Endodermal cell (in vitro differentiated cells): ENCODE results near the gene AKR1E2. TPM values are rescaled to one million over a fixed set of nuclear protein-coding genes. Genes with fewer than 3 reads are reported as not detected.

Experiments
- DNase-seq: peaks from one replicate; pipeline ENCODE4 v3.0.0-alpha.2; 2017
- H3K27ac ChIP-seq: 2 replicates; pipeline ENCODE4 v1.5.1; 2013; ENCODE audit warnings: mild to moderate bottlenecking, low read depth, low read length, moderate library complexity
- H3K27me3 ChIP-seq: 2 replicates; pipeline ENCODE4 v1.6.1; 2013; ENCODE audit warnings: mild to moderate bottlenecking, low read length, moderate library complexity; ENCODE audit not compliant: insufficient read depth, control insufficient read depth, poor library complexity, severe bottlenecking
- H3K36me3 ChIP-seq: 2 replicates; pipeline ENCODE4 v1.7.0; 2013; ENCODE audit warnings: mild to moderate bottlenecking, low read length, moderate library complexity; ENCODE audit not compliant: control insufficient read depth, insufficient read depth
- H3K4me1 ChIP-seq: one replicate; pipeline ENCODE4 v1.7.0; 2013; ENCODE audit warnings: low read length; ENCODE audit not compliant: control insufficient read depth, insufficient read depth
- H3K4me3 ChIP-seq: 2 replicates; pipeline ENCODE4 v1.5.1; 2013; ENCODE audit warnings: mild to moderate bottlenecking, low read length, moderate library complexity
- H3K9ac ChIP-seq: 2 replicates; pipeline ENCODE4 v1.6.1; 2013; ENCODE audit warnings: mild to moderate bottlenecking, low read length, moderate library complexity; ENCODE audit not compliant: poor library complexity, severe bottlenecking; ENCODE audit errors: extremely low read depth
- H3K9me3 ChIP-seq: 2 replicates; pipeline ENCODE4 v1.6.1; 2013; ENCODE audit warnings: mild to moderate bottlenecking, low read length, moderate library complexity; ENCODE audit not compliant: control insufficient read depth
- H3K27ac Mint-ChIP-seq: 2 replicates; pipeline ENCODE4 v1.8.0; 2020; ENCODE audit warnings: mixed read lengths
- H3K27me3 Mint-ChIP-seq: 2 replicates; pipeline ENCODE4 v1.8.0; 2021; ENCODE audit warnings: mild to moderate bottlenecking, mixed read lengths; ENCODE audit not compliant: insufficient read depth
- H3K36me3 Mint-ChIP-seq: 2 replicates; pipeline ENCODE4 v1.8.0; 2020; ENCODE audit warnings: low read depth, mixed read lengths
- H3K4me1 Mint-ChIP-seq: 2 replicates; pipeline ENCODE4 v1.8.0; 2020; ENCODE audit warnings: mixed read lengths
- H3K4me3 Mint-ChIP-seq: 2 replicates; pipeline ENCODE4 v1.8.0; 2020; ENCODE audit warnings: mild to moderate bottlenecking, moderate library complexity, mixed read lengths
- H3K9me3 Mint-ChIP-seq: 2 replicates; pipeline ENCODE4 v1.8.0; 2020; ENCODE audit warnings: mild to moderate bottlenecking, mixed read lengths
- CTCF ChIP-seq: fragments of 200-600 bp; sonication (generic); conservative IDR thresholded peaks from 2 replicates; pipeline ENCODE4 v1.5.0; 2021; ENCODE audit warnings: antibody characterized with exemption, mild to moderate bottlenecking
- WGBS, 2 experiments: methylation state at CpG; one replicate each; pipeline versions ENCODE4 v1.1.5 to v1.1.7; 2013; ENCODE audit warnings: missing lambda C conversion rate in 2 of 2, mixed read lengths in 1 of 2; ENCODE audit not compliant: insufficient coverage in 1 of 2, insufficient read length in 1 of 2; 5-methylcytosine and 5-hydroxymethylcytosine counted together
- total RNA-seq, 2 donors: library from RNA; stranded (reverse); fragmentation: NEBNext Ultra II Directional in 1 of 2; extraction: Animal tissue kit (Norgen Biotek cat#: 25700) in 1 of 2; gene quantifications; 2 replicates in 1 of 2; 3 replicates in 1 of 2; pipeline ENCODE4 v1.2.1, GENCODE V29; 2021

AKR1E2 gene
- total RNA-seq, 2 donors from 2014 or later: 5.7 to 6.4 TPM

DNA sequence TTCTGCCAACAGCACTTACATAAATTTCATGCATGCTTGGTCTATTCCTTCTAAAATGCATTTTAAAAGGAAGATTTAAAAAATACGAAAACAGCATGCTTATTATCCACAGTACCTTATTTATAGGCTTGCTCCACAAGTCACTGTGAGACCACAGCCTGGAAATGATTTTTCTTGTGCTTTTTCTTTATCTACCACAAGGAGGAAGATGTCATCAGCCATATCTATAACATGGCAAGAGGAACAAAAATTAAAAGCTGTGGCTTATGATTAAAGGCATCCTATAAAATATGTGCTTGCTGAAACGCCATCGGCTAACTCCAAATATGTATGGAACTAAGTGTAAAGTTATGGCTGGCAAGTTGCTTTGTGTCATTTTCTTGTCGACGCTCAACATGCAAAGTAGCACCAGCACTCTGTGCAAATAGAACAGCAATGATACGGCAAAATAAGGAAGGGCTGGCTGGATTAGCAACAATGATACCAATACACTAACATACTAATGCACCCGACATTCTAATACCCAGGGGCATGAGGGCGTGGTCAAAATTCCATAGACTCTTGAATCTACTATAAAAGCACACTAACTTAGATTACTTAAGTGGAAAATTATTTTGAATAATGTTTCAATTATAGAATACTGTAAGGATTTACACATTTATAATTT lies 41.2 kb upstream of the AKR1E2 start:
- Histone ChIP-seq H3K9me3 (no peaks in the 10 kb centered on the region), H3K27me3 (no peaks in the 10 kb centered on the region), H3K9ac (no peak overlapping the region), H3K27ac (no peak overlapping the region), H3K4me1 (no peaks in the 10 kb centered on the region), H3K4me3 (no peak overlapping the region), H3K36me3 (no peaks in the 10 kb centered on the region)
- Mint-ChIP-seq H3K9me3 (no peaks in the 10 kb centered on the region), H3K36me3 (no peaks in the 10 kb centered on the region), H3K4me3 (no peak overlapping the region), H3K27me3 (no peaks in the 10 kb centered on the region), H3K27ac (no peak overlapping the region), H3K4me1 (no peaks in the 10 kb centered on the region)
- WGBS, 2 experiments: 82 to 90% methylated on average over 5 to 7 of the region's 8 CpGs
- peak; percentile 35 for TF ChIP-seq CTCF
- no peak for DNase-seq

- H3K36me3 Mint-ChIP-seq: no peaks in the 10 kb centered on the region
- H3K27me3 ChIP-seq: no peaks in the 10 kb centered on the region
- no peak overlapping the region for H3K27ac Mint-ChIP-seq
- H3K4me1 Mint-ChIP-seq: no peaks in the 10 kb centered on the region
- H3K27ac ChIP-seq: no peak overlapping the region
- DNase-seq: no peak
- no peaks in the 10 kb centered on the region for H3K4me1 ChIP-seq
- 83 to 88% methylated on average over 10 to 12 of the region's 12 CpGs for WGBS, 2 experiments
- TF ChIP-seq CTCF: no peak
- no peaks in the 10 kb centered on the region for H3K9me3 ChIP-seq
- no peak overlapping the region for H3K9ac ChIP-seq
- H3K4me3 ChIP-seq: no peak overlapping the region
- no peaks in the 10 kb centered on the region for H3K27me3 Mint-ChIP-seq
- no peaks in the 10 kb centered on the region for H3K36me3 ChIP-seq
- H3K4me3 Mint-ChIP-seq: no peak overlapping the region
- no peaks in the 10 kb centered on the region for H3K9me3 Mint-ChIP-seq
Observed at GRCh38 chr10:4786043-4786839, 39.8 kb upstream of the AKR1E2 start.

- Mint-ChIP-seq H3K27ac (no peak overlapping the region), H3K4me3 (no peak overlapping the region), H3K36me3 (no peaks in the 10 kb centered on the region), H3K27me3 (no peaks in the 10 kb centered on the region), H3K4me1 (no peaks in the 10 kb centered on the region), H3K9me3 (no peaks in the 10 kb centered on the region)
- Histone ChIP-seq H3K4me1 (no peaks in the 10 kb centered on the region), H3K27me3 (no peaks in the 10 kb centered on the region), H3K36me3 (no peaks in the 10 kb centered on the region), H3K4me3 (no peak overlapping the region), H3K27ac (no peak overlapping the region), H3K9ac (no peak overlapping the region), H3K9me3 (no peaks in the 10 kb centered on the region)
- WGBS, 2 experiments: 90 to 92% methylated on average over 2 to 3 of the region's 3 CpGs
- no peak for DNase-seq
- no peak for TF ChIP-seq CTCF
Observed at GRCh38 chr10:4790045-4790444, 36.0 kb upstream of the AKR1E2 start.
